ENCODE data around the gene JAZF1. TPM values are rescaled to one million over a fixed set of nuclear protein-coding genes. Genes with fewer than 3 reads are reported as not detected.
A peak's percentile ranks its signal among the peaks of the same experiment; 100 is the strongest.

Gene JAZF1
- total and polyA plus RNA-seq, 2 experiments from 2014 or later, result 13.8 to 19.6 TPM

GRCh38 chr7:27952456-27953285, 227.9 kb downstream of the JAZF1 start:
- Histone ChIP-seq H3K4me2 (ENCODE audit: unreplicated experiment) (peak overlapping the region; percentile 31), H3K27ac (peak overlapping the region; percentile 27), H3F3A (ENCODE audit: insufficient read depth) (peaks cover 14% of the 10 kb centered on the region; the same call in 1 of the 2 replicates), H4K20me1 (ENCODE audit: insufficient read depth) (no peaks in the 10 kb centered on the region), H2AFZ (no peak overlapping the region), H3K4me3 (no peak overlapping the region), H3K9ac (0 out of 2 replicates have a peak overlapping the region, but pooled peaks have one; percentile 10), H3K36me3 (ENCODE audit: low read depth) (no peaks in the 10 kb centered on the region), H3K27me3 (replicated peaks; ENCODE audit: insufficient read depth) (no peaks in the 10 kb centered on the region), H3K9me3 (ENCODE audit: low read depth) (no peaks in the 10 kb centered on the region), H3K9me2 (ENCODE audit: insufficient read depth) (no peaks in the 10 kb centered on the region), H3K79me2 (ENCODE audit: insufficient read depth) (peaks cover 19% of the 10 kb centered on the region), H3K4me1 (ENCODE audit: insufficient read depth) (peaks cover 22% of the 10 kb centered on the region)
- WGBS, 2 experiments (ENCODE audit: low coverage in 1 of 2, low lambda C conversion rate in 2 of 2, missing lambda C conversion rate in 2 of 2), result 26 to 39% methylated on average over 3 of the region's 3 CpGs
- peak; percentile 80 for DNase-seq
- TF ChIP-seq EZH2phosphoT487 (IDR thresholded peaks at IDR 0.05; ENCODE audit: insufficient read depth, low read depth) (no peak), EZH2 (IDR thresholded peaks at IDR 0.05; ENCODE audit: insufficient read depth, poor library complexity, severe bottlenecking) (no peak)
- in situ Hi-C loops (cut with MboI), result no loop called here

DNA sequence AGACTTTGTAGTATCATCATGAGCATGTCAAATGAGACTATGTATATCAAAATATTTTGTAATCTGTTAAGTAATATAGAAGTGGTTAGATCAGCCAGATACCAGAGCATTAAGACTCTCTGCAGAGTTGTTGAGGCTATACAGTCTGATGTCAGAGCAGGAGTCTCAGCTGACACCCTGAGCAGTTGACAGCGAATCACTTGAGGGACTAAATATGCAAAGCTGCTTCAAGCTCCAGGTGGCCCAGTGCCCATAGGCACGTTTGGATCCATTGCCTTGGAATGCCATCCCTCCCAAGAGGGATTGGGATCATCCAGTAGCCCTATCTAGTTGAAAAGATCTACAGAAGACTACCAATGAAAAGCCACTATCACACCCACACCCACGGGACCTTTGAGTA, 230.5 kb downstream of the JAZF1 start:
- H2AFZ ChIP-seq, result no peak overlapping the region
- WGBS, 2 experiments (ENCODE audit: low coverage in 1 of 2, low lambda C conversion rate in 2 of 2, missing lambda C conversion rate in 2 of 2), result 66 to 83% methylated on average over 2 to 3 of the region's 3 CpGs
- no peak overlapping the region for H3K9ac ChIP-seq
- H3K27me3 ChIP-seq (replicated peaks; ENCODE audit: insufficient read depth), result no peaks in the 10 kb centered on the region
- H3F3A ChIP-seq (ENCODE audit: insufficient read depth), result peaks cover 21% of the 10 kb centered on the region; the same call in 1 of the 2 replicates
- H3K27ac ChIP-seq, result no peak overlapping the region
- H3K79me2 ChIP-seq (ENCODE audit: insufficient read depth), result peaks cover 8% of the 10 kb centered on the region; the same call in 1 of the 2 replicates
- no peaks in the 10 kb centered on the region for H3K9me2 ChIP-seq (ENCODE audit: insufficient read depth)
- peaks cover 25% of the 10 kb centered on the region for H3K4me1 ChIP-seq (ENCODE audit: insufficient read depth)
- TF ChIP-seq EZH2 (IDR thresholded peaks at IDR 0.05; ENCODE audit: insufficient read depth, poor library complexity, severe bottlenecking) (no peak), EZH2phosphoT487 (IDR thresholded peaks at IDR 0.05; ENCODE audit: insufficient read depth, low read depth) (no peak)
- in situ Hi-C loops (cut with MboI), result no loop called here
- no peaks in the 10 kb centered on the region for H3K9me3 ChIP-seq (ENCODE audit: low read depth)
- no peaks in the 10 kb centered on the region for H4K20me1 ChIP-seq (ENCODE audit: insufficient read depth)
- no peaks in the 10 kb centered on the region for H3K36me3 ChIP-seq (ENCODE audit: low read depth)
- H3K4me3 ChIP-seq, result no peak overlapping the region
- H3K4me2 ChIP-seq (ENCODE audit: unreplicated experiment), result no peak overlapping the region
- DNase-seq, result no peak

GRCh38 chr7:27948861-27949260, 231.7 kb downstream of the JAZF1 start:
- in situ Hi-C loops (cut with MboI), result no loop called here

GRCh38 chr7:27947586-27948278, 232.9 kb downstream of the JAZF1 start:
- Histone ChIP-seq H2AFZ (no peak overlapping the region), H4K20me1 (ENCODE audit: insufficient read depth) (no peaks in the 10 kb centered on the region), H3K9me2 (ENCODE audit: insufficient read depth) (no peaks in the 10 kb centered on the region), H3K4me3 (no peak overlapping the region), H3K27ac (no peak overlapping the region), H3K36me3 (ENCODE audit: low read depth) (no peaks in the 10 kb centered on the region), H3K9ac (no peak overlapping the region), H3K4me1 (ENCODE audit: insufficient read depth) (peaks cover 26% of the 10 kb centered on the region), H3K4me2 (ENCODE audit: unreplicated experiment) (peak overlapping the region; percentile 53), H3K27me3 (replicated peaks; ENCODE audit: insufficient read depth) (no peaks in the 10 kb centered on the region), H3F3A (ENCODE audit: insufficient read depth) (peaks cover 13% of the 10 kb centered on the region; the same call in 1 of the 2 replicates), H3K79me2 (ENCODE audit: insufficient read depth) (peaks cover 8% of the 10 kb centered on the region; the same call in 1 of the 2 replicates), H3K9me3 (ENCODE audit: low read depth) (no peaks in the 10 kb centered on the region)
- peak; percentile 72 for DNase-seq
- in situ Hi-C loops (cut with MboI), result no loop called here
- TF ChIP-seq EZH2phosphoT487 (IDR thresholded peaks at IDR 0.05; ENCODE audit: insufficient read depth, low read depth), result no peak
- TF ChIP-seq EZH2 (IDR thresholded peaks at IDR 0.05; ENCODE audit: insufficient read depth, poor library complexity, severe bottlenecking), result no peak
- WGBS, 2 experiments (ENCODE audit: low coverage in 1 of 2, low lambda C conversion rate in 2 of 2, missing lambda C conversion rate in 2 of 2), result 27 to 34% methylated on average over 7 of the region's 7 CpGs

More at GRCh38 chr7:27948861-27949260, 231.7 kb downstream of the JAZF1 start:
- Histone ChIP-seq H3F3A (ENCODE audit: insufficient read depth) (peaks cover 21% of the 10 kb centered on the region; the same call in 1 of the 2 replicates), H3K36me3 (ENCODE audit: low read depth) (no peaks in the 10 kb centered on the region), H3K9me2 (ENCODE audit: insufficient read depth) (no peaks in the 10 kb centered on the region), H3K4me2 (ENCODE audit: unreplicated experiment) (no peak overlapping the region), H3K79me2 (ENCODE audit: insufficient read depth) (peaks cover 8% of the 10 kb centered on the region; the same call in 1 of the 2 replicates), H3K9ac (no peak overlapping the region), H3K9me3 (ENCODE audit: low read depth) (no peaks in the 10 kb centered on the region), H3K4me3 (no peak overlapping the region), H3K27ac (no peak overlapping the region), H4K20me1 (ENCODE audit: insufficient read depth) (no peaks in the 10 kb centered on the region), H2AFZ (no peak overlapping the region), H3K4me1 (ENCODE audit: insufficient read depth) (peaks cover 35% of the 10 kb centered on the region), H3K27me3 (replicated peaks; ENCODE audit: insufficient read depth) (no peaks in the 10 kb centered on the region)
- TF ChIP-seq EZH2phosphoT487 (IDR thresholded peaks at IDR 0.05; ENCODE audit: insufficient read depth, low read depth) (no peak), EZH2 (IDR thresholded peaks at IDR 0.05; ENCODE audit: insufficient read depth, poor library complexity, severe bottlenecking) (no peak)
- WGBS, 2 experiments (ENCODE audit: low coverage in 1 of 2, low lambda C conversion rate in 2 of 2, missing lambda C conversion rate in 2 of 2), result 92 to 93% methylated on average over 3 of the region's 3 CpGs
- DNase-seq, result no peak

Data from GM23248 (cell line).